ENCODE results near the gene SPOCK1.
A peak's percentile ranks its signal among the peaks of the same experiment; 100 is the strongest.

SPOCK1 gene

DNA sequence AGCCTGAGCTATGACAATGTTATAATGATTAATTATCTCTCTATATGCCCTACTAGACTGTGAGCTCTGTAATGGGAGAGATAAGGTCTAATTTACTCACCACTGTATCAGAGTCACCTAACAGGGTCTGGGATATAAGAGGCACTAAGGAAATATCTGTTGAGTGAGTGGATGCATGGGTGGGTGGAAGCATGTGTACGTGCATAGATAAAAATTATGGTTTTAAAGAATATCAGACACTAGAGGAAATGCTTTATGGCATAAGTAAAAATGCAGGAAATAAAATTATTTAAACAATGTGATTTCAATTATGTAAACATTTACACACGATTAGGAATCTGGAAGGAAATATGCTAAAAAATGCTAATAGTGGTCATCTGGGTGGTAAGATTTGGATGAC lies 137.8 kb downstream of the SPOCK1 start:
- no peak for DNase-seq (ENCODE audit: low spot score)

- no peak for DNase-seq (ENCODE audit: low spot score)
These were observed 138.5 kb downstream of the SPOCK1 start for GRCh38 chr5:137360607-137361006.

DNA sequence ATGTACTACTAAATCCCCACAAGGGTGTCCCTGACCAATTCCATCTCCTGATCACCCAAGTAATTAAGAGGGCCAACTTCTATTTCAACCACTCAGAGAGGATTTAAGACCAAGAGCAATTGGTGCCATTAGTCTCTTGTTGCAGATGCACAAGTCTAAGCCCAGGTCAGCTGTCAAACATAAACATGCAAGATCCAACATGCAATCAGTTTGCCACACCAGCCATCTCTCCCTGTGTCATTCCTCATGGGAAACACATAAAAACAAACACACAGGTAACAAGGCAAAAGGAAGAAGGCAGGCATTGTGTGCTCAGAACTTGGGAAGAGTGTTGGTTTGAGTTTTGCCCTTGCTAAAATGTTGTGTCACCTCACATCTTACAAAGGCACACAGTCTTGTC lies 139.2 kb downstream of the SPOCK1 start:
- no peak for DNase-seq (ENCODE audit: low spot score)

DNA sequence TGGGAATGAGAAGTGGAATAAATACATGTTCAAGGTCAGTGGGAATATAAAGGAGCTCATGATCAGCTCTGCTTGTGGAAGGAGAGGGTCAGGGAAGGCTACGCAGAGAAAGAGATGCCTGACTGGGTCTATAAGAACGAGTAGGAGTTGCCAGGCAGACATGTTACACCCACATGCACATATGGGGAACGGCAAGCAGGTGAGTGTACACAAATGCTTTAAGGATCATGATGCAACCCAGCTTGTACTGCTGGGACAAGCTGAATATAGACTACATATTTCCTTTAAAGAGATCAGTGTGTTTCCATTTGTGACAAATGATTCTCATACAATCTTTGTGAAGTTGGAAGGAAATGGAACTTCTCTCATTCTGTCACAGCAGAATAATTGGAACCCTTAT lies 141.7 kb downstream of the SPOCK1 start:
- no peak for DNase-seq (ENCODE audit: low spot score)

- no peak for DNase-seq (ENCODE audit: low spot score)
These were observed 143.0 kb downstream of the SPOCK1 start for GRCh38 chr5:137356127-137356526.

DNA sequence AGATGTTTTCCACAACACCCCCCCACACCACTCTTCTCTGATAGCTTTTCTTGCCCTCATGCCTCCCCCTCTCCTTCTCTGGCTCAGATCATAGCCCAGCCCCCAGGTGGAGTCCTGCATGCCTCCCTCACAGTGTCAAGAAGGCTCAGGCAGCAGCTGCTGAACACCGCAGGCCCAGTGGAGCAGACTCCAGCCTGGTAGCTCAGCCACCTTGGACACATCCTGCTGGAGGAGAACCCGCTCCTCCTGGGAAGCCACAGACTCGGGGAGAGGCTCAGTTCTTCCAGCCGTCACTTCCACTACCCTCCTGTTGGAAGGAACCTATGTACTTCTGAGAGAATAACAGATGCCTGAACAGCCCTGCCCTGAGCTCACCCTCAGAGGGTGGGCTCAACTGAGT lies 143.4 kb downstream of the SPOCK1 start:
- no peak for DNase-seq (ENCODE audit: low spot score)

- DNase-seq (ENCODE audit: low spot score) = no peak
These were observed 147.0 kb downstream of the SPOCK1 start for GRCh38 chr5:137352095-137352494.

- no peak for DNase-seq (ENCODE audit: low spot score)
These were observed 148.3 kb downstream of the SPOCK1 start for GRCh38 chr5:137350791-137351190.

DNA sequence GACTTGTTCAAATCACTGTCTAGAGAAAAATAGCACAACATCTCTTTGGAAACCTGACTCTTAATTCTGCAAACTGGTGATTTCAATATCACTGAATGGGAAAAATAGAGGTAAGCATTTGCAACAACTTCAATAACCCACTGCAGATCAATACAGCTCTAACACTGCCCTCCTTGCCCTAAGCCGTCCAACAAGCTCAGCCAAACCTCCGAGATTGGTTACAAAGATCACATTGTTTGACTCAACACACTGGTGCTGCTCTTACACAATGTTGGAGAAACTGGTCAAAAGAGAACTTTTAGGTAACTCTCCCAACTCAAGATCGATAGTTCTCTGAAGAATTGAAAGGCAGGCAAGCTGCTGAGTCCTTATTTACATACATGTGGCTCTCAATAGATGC lies 150.4 kb downstream of the SPOCK1 start:
- peak; percentile 55 for DNase-seq (ENCODE audit: low spot score)

DNA sequence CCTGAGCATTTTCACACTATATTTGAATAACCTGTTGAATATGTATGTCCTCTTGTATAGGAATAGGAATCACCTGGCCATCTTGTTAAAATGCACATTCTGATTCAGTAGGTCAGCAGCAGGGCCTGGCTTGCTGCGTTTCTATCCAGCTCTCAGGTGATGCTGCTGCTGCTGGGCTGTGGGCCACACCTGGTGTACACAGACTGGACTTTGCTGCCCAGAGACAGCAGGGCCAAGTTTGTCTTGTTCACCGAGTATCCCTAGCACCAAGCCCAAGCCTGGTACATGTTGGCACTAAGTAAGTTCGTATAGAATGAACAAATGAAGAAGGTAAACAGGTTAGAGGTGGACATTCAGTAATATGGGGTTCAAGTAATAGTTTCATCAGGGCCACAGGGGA lies 151.3 kb downstream of the SPOCK1 start:
- DNase-seq (ENCODE audit: low spot score) = no peak

- no peak for DNase-seq (ENCODE audit: low spot score)
These were observed 152.8 kb downstream of the SPOCK1 start for GRCh38 chr5:137346281-137346680.

DNA sequence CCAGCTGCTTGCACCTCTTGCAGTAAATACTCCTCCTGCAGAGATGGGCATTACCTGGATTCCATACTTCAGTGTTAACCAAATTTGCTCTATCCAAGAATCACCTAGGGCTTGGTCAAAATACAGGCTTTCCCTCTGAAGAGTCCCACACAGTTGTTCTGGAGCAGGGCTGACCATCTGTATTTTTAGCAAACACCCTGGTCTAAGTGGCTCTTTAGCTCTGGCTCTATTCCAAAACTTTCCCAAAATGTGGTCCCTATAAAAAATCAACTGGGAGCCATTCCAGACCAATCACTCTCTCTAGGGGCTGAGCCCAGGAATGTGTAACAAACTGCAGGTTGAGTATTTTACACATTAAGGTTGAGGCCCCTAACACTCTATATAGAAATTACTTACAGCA lies 153.7 kb downstream of the SPOCK1 start:
- DNase-seq (ENCODE audit: low spot score) = no peak

DNA sequence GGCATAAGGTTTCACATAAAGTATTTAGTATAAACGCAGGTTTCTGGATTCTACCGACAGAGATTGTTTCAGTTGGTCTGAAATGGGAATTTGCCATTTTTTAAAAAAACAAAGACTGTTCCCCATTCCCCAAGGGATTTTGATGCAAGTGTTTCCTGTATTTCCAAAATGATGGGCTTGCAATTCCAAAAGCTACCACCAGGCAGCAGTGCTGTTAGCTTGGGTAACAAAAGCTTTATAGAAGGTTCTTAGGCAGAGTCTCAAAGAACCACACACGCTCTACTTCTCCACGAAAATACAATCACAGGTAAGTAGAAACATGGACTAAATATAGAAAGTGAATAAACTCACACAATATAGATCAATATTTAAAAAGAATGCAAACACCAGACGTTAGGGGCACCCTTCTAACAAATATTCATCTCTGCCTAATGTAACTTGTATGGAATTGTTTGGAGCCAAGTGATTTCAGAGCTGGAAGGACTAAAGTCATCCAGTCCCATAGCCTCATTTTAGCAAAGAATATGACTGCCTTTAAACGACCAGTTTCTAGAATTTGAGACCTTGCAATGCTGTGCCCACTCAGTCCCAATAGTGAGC lies 154.3 kb downstream of the SPOCK1 start:
- peak; percentile 60 for DNase-seq (ENCODE audit: low spot score)

- DNase-seq (ENCODE audit: low spot score) = no peak
These were observed 155.1 kb downstream of the SPOCK1 start for GRCh38 chr5:137344021-137344420.

- no peak for DNase-seq (ENCODE audit: low spot score)
These were observed 156.4 kb downstream of the SPOCK1 start for GRCh38 chr5:137342764-137343163.

DNA sequence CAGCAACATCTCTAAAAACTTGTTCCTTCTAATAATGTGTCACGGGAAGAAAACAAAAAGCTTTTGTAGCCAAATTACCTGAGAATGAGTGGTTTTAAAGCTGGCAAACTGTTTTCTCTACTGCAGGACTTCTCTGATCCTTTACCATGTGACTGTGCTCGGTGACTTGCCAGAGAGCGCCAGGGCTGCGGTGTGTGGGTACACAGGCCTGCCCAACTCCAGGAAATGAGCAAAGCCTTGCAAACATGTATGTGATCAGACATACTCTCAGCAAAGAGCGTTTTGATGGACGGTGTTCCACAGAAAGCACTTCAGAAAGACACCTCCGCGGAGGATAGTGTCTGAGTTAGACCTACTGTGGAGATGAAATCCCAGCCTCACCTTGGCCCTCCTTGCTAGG lies 157.3 kb downstream of the SPOCK1 start:
- no peak for DNase-seq (ENCODE audit: low spot score)

DNA sequence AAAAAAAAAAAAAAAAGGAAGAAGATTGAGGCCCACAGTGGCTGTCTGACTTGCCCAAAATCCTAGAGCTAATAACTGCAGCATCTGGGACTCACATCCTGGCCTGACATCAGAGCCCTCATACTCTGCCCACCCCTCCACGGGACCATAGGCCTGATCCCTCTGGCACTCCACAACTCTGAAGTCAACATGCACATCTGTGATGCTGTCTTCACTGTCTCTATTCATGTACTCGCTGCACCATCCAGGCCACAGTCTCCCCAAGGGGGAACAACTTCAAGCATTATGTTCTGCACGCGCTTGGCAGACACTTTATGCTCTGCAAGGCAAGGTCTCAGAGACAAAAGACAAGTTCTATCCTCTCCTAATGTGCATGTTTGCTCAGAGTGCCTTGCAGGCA lies 158.2 kb downstream of the SPOCK1 start:
- DNase-seq (ENCODE audit: low spot score) = peak; percentile 57

DNA sequence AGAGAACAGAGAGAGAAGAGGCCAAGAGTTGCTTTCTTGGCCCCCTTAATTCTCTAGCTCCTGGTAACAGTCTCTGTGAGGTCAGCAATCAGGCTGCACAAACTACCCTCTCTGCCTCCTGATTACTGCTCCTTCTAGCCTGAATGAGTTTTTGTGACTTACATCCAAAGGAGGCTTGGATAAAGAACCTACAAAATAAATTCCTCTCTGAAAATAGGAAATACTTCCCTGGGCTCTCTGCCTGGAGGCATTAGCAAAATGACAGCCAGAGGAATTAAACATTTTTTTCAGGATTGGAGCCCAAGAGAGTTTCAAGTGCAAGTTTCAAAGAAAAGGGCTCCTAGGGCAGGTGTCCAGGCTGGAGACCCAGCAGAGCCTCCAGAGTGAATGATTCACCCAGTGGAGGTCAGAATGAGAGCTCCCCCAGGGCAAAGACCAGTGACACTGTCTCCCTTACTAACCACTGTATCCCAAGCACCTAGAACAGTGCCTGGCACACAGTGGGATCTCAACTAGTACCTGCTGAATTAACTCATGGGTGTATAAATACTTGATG lies 162.5 kb downstream of the SPOCK1 start:
- DNase-seq (ENCODE audit: low spot score) = peak; percentile 21

DNA sequence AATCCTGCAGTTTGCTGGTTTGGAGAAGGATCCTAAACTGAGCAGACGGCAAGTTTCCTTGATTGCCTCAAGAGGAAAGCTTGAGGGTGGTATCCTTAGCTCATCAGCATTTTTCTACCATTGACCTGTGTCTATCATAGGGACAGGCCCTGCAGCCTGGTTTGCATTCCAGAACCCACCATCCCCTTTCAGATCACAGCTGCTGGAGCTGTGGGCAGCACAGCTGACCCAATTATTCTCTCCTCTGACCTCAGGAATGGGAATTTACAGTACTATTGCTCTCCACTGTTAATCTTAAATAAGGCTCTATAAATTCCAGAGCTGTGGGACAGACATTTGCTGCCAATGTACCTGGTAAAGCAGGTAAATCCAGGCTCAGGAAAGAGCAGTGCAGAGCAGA lies 163.0 kb downstream of the SPOCK1 start:
- DNase-seq (ENCODE audit: low spot score) = no peak

GRCh38 chr5:137335493-137335892 lies 163.6 kb downstream of the SPOCK1 start:
- no peak for DNase-seq (ENCODE audit: low spot score)

DNA sequence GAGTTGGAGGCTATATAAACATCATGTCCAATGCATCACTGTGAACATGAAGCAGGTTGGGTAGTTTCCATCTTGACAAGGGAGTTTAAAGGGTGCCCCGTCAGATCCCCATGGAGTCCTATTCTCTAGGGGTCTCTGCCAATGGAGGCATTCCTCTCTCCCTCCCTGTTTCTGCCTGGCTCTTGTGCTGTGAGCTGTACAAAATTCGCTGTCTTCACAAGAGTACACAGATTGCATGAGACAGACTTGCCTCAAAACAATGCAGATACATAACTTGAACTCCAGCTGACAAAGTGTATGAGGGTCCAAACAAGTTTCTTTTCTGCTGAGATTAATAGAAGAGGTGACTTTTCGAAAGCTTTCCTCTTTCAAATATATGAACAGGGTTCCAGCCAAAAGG lies 165.2 kb downstream of the SPOCK1 start:
- DNase-seq (ENCODE audit: low spot score) = no peak

- DNase-seq (ENCODE audit: low spot score) = no peak
These were observed 165.7 kb downstream of the SPOCK1 start for GRCh38 chr5:137333475-137333874.

GRCh38 chr5:137332296-137332695 lies 166.8 kb downstream of the SPOCK1 start:
- DNase-seq (ENCODE audit: low spot score) = no peak

GRCh38 chr5:137329586-137330296 lies 169.4 kb downstream of the SPOCK1 start:
- DNase-seq (ENCODE audit: low spot score) = no peak
